Panc1 (cell line): ENCODE results near the gene SMIM5. TPM values are rescaled to one million over a fixed set of nuclear protein-coding genes. Genes with fewer than 3 reads are reported as not detected.
A peak's percentile ranks its signal among the peaks of the same experiment; 100 is the strongest.

Source experiments
- ATAC-seq: fragments of 200-7000 bp; cut with Tn5 transposase; 2 replicates; pipeline ENCODE4 v1.9.1; 2020; ENCODE audit warnings: mild to moderate bottlenecking, moderate library complexity
- BruUV-seq: library from RNA; stranded (reverse); fragments of 400-500 nt; replicated peaks from 2 replicates; lab custom pipeline; 2021; lab: Mats Ljungman, UMichigan
- CTCF ChIA-PET: fragments of 300-600 bp; sonication (Branson Sonifier 250); formaldehyde crosslinking; loops from one replicate; lab custom pipeline; 2022; ENCODE audit warnings: antibody characterized with exemption; lab: Charles Lee
- POLR2A ChIA-PET: fragments of 300-600 bp; sonication (Branson Sonifier 250); formaldehyde crosslinking; loops from one replicate; lab custom pipeline; 2022; ENCODE audit warnings: antibody characterized with exemption; lab: Charles Lee
- DNase-seq: peaks from one replicate; pipeline ENCODE4 v3.0.0-alpha.2; 2010; ENCODE audit warnings: low read depth, low spot score
- H3K27ac ChIP-seq: 2 replicates; pipeline ENCODE4 v1.5.1; 2011; ENCODE audit warnings: mild to moderate bottlenecking, low read length, inconsistent platforms
- H3K27me3 ChIP-seq: fragments of 200-500 bp; sonication (Bioruptor generic); 2 replicates; pipeline ENCODE4 v1.6.0; 2014; ENCODE audit warnings: low read length, inconsistent platforms; ENCODE audit not compliant: control insufficient read depth, insufficient read depth
- H3K36me3 ChIP-seq: fragments of 200-500 bp; sonication (Bioruptor generic); 2 replicates; pipeline ENCODE4 v1.5.1; 2014; ENCODE audit warnings: inconsistent platforms, mild to moderate bottlenecking, low read length, moderate library complexity; ENCODE audit not compliant: control insufficient read depth, insufficient read depth
- H3K4me1 ChIP-seq: 2 replicates; pipeline ENCODE4 v1.5.1; 2011; ENCODE audit warnings: inconsistent platforms, mild to moderate bottlenecking, low read length, moderate library complexity; ENCODE audit not compliant: control insufficient read depth, insufficient read depth
- H3K4me3 ChIP-seq, 2 experiments: 2 replicates each; pipeline ENCODE4 v1.5.1; 2011 to 2012; ENCODE audit warnings: low read depth in 2 of 2, low read length in 2 of 2, mild to moderate bottlenecking in 2 of 2, inconsistent platforms in 1 of 2, moderate library complexity in 1 of 2
- H3K9me3 ChIP-seq: fragments of 200-500 bp; sonication (Bioruptor generic); 2 replicates; pipeline ENCODE4 v1.5.1; 2014; ENCODE audit warnings: low read depth, mild to moderate bottlenecking, inconsistent platforms, low read length, moderate library complexity; ENCODE audit not compliant: control insufficient read depth, insufficient read depth
- CTCF ChIP-seq: fragments of 450-650 bp; IDR thresholded peaks from 2 replicates; pipeline ENCODE4 v1.5.1; 2017; ENCODE audit warnings: mild to moderate bottlenecking
- POLR2AphosphoS5 ChIP-seq: IDR thresholded peaks from 2 replicates; pipeline ENCODE4 v1.6.1; 2012; ENCODE audit warnings: mild to moderate bottlenecking, low read depth, low read length, moderate library complexity
- SIN3A ChIP-seq: IDR thresholded peaks from 2 replicates; pipeline ENCODE4 v1.6.1; 2012; ENCODE audit warnings: low read depth, mild to moderate bottlenecking, low read length, moderate library complexity, borderline replicate concordance; ENCODE audit not compliant: insufficient read depth
- TCF7L2 ChIP-seq: IDR thresholded peaks from 2 replicates; pipeline ENCODE4 v1.6.1; 2011; ENCODE audit warnings: mild to moderate bottlenecking, low read depth, low read length, inconsistent platforms
- in situ Hi-C: cut with HindIII; loops from 2 replicates; pipeline ENCODE4 v1.10.0; 2016; ENCODE audit warnings: low sequenced_read_pairs, low pct_unique_long_range_greater_than_20kb
- intact Hi-C: fragments of 100-400 bp; cut with micrococcal nuclease; formaldehyde crosslinking; loops from one replicate; pipeline ENCODE4 v1.10.0; 2022; ENCODE audit not compliant: unreplicated experiment
- total RNA-seq: library from RNA; stranded (reverse); gene quantifications from one replicate; pipeline ENCODE4 v1.2.1, GENCODE V29; 2021; ENCODE audit not compliant: unreplicated experiment
- TF ChIP-seq, protein P1 (sequence below), 2 experiments: IDR thresholded peaks; 2 replicates each; pipeline ENCODE4 v1.6.1; 2011 to 2012; ENCODE audit warnings: low read depth in 2 of 2, control low read depth in 1 of 2, low read length in 1 of 2, mild to moderate bottlenecking in 1 of 2, moderate library complexity in 1 of 2; ENCODE audit not compliant: insufficient read depth in 1 of 2

SMIM5 gene
- total RNA-seq, 1 experiment from 2014 or later: 0.10 TPM

DNA sequence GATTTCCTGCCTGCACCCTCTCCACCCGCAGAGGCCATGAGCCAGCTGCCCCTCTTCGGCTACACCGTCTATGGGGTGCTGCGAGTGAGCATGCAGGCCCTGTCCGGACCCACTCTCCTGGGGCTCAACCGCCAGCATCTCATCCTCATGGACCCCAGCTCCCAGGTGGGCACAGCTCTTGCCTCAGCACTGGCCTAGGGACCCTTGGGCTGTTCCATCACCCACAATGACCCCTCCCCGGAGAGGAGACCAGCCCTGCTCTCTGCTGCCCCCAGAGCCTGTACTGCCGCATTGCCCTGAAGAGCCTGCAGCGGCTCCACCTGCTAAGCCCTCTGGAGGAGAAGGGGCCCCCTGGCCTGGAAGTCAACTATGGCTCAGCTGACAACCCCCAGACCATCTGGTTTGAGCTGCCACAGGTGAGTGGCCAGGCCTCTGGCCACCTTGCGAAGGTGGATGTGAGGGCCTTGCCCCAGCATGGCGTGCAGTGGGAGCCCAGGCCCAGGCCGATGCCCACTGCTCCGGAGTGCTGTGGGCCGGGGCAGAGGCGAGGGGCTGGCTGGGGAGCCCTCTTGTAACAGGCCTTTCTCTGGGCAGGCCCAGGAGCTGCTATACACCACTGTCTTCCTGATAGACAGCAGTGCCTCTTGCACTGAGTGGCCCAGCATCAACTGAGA, 7.3 kb upstream of the SMIM5 start:
- no TSS peak for BruUV-seq
- H3K36me3 ChIP-seq: no peaks in the 10 kb centered on the region
- H3K4me1 ChIP-seq: no peaks in the 10 kb centered on the region
- POLR2A ChIA-PET: no interaction called here
- H3K27ac ChIP-seq: no peak overlapping the region
- peak; percentile 73 for ATAC-seq
- H3K9me3 ChIP-seq: no peaks in the 10 kb centered on the region
- DNase-seq: no peak
- CTCF ChIA-PET: no interaction called here
- H3K4me3 ChIP-seq: no peak overlapping the region
- in situ Hi-C loops: no loop called here
- TF ChIP-seq TCF7L2: no peak
- TF ChIP-seq CTCF: peak; percentile 93
- no peaks in the 10 kb centered on the region for H3K27me3 ChIP-seq
- intact Hi-C loops: no loop called here

GRCh38 chr17:75626496-75627038, 6.7 kb upstream of the SMIM5 start:
- H3K36me3 ChIP-seq: no peaks in the 10 kb centered on the region
- no peaks in the 10 kb centered on the region for H3K9me3 ChIP-seq
- DNase-seq (no peak), ATAC-seq (no peak)
- H3K27me3 ChIP-seq: no peaks in the 10 kb centered on the region
- no TSS peak for BruUV-seq
- ChIA-PET CTCF (interaction anchor here (0.6 kb wide), 1 partner anchor 33 kb away, joined by 5 read pairs; no protein-coding TSS in a partner anchor), POLR2A (no interaction called here)
- no peak overlapping the region for H3K27ac ChIP-seq
- TF ChIP-seq POLR2AphosphoS5: no peak
- no peak for TF ChIP-seq CTCF
- TF ChIP-seq, protein P1, sequence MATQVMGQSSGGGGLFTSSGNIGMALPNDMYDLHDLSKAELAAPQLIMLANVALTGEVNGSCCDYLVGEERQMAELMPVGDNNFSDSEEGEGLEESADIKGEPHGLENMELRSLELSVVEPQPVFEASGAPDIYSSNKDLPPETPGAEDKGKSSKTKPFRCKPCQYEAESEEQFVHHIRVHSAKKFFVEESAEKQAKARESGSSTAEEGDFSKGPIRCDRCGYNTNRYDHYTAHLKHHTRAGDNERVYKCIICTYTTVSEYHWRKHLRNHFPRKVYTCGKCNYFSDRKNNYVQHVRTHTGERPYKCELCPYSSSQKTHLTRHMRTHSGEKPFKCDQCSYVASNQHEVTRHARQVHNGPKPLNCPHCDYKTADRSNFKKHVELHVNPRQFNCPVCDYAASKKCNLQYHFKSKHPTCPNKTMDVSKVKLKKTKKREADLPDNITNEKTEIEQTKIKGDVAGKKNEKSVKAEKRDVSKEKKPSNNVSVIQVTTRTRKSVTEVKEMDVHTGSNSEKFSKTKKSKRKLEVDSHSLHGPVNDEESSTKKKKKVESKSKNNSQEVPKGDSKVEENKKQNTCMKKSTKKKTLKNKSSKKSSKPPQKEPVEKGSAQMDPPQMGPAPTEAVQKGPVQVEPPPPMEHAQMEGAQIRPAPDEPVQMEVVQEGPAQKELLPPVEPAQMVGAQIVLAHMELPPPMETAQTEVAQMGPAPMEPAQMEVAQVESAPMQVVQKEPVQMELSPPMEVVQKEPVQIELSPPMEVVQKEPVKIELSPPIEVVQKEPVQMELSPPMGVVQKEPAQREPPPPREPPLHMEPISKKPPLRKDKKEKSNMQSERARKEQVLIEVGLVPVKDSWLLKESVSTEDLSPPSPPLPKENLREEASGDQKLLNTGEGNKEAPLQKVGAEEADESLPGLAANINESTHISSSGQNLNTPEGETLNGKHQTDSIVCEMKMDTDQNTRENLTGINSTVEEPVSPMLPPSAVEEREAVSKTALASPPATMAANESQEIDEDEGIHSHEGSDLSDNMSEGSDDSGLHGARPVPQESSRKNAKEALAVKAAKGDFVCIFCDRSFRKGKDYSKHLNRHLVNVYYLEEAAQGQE (IDR thresholded peaks at IDR 0.05; ENCODE audit: insufficient read depth in 1 of 2, low read depth in 2 of 2, low read length in 1 of 2): no peak
- no peak for TF ChIP-seq SIN3A
- no peak for TF ChIP-seq TCF7L2
- no peaks in the 10 kb centered on the region for H3K4me1 ChIP-seq
- in situ Hi-C loops: no loop called here
- no peak overlapping the region for H3K4me3 ChIP-seq
- intact Hi-C loops: no loop called here
